ENCODE measurements around the gene ZNF837. TPM values are rescaled to one million over a fixed set of nuclear protein-coding genes. Genes with fewer than 3 reads are reported as not detected.

The ZNF837 gene
- total and polyA plus RNA-seq, 2 donors, result 2.9 to 3.8 TPM

- peaks cover 13 to 29% of the 10 kb centered on the region in 2 donors for H3K36me3 ChIP-seq (ENCODE audit: control insufficient read depth in 2 of 2, insufficient read depth in 2 of 2, low read length in 1 of 2)
- no peak overlapping the region for H3K27ac ChIP-seq (ENCODE audit: low read depth in 1 of 2, low read length in 1 of 2)
- no peak for DNase-seq (ENCODE audit: low read depth in 6 of 9, low spot score in 9 of 9)
- 93% methylated on average over 3 of the region's 3 CpGs for WGBS
- H3K9me3 ChIP-seq (ENCODE audit: control insufficient read depth in 2 of 2, insufficient read depth in 1 of 2, low read length in 1 of 2), result no peaks in the 10 kb centered on the region
- H3K4me3 ChIP-seq (ENCODE audit: low read length in 2 of 2), result peak overlapping the region; percentile 75 to 92
- H3K27me3 ChIP-seq (ENCODE audit: control insufficient read depth in 2 of 2, insufficient read depth in 1 of 2, low read length in 1 of 2), result no peaks in the 10 kb centered on the region
- peaks cover 17 to 23% of the 10 kb centered on the region in 2 donors for H3K4me1 ChIP-seq (ENCODE audit: control insufficient read depth in 2 of 2, insufficient read depth in 2 of 2, low read length in 2 of 2)
These were observed 7.3 kb upstream of the ZNF837 start for GRCh38 chr19:58388175-58388526.

GRCh38 chr19:58387338-58388174 lies 6.7 kb upstream of the ZNF837 start:
- peaks cover 7 to 23% of the 10 kb centered on the region in 2 donors for H3K36me3 ChIP-seq (ENCODE audit: control insufficient read depth in 2 of 2, insufficient read depth in 2 of 2, low read length in 1 of 2)
- H3K27ac ChIP-seq (ENCODE audit: low read depth in 1 of 2, low read length in 1 of 2), result peak overlapping the region; percentile 56 to 94
- no peak for DNase-seq (ENCODE audit: low read depth in 6 of 9, low spot score in 9 of 9)
- H3K9me3 ChIP-seq (ENCODE audit: control insufficient read depth in 2 of 2, insufficient read depth in 1 of 2, low read length in 1 of 2), result no peaks in the 10 kb centered on the region
- 10% methylated on average over 39 of the region's 39 CpGs for WGBS
- peak overlapping the region; percentile 75 to 92 for H3K4me3 ChIP-seq (ENCODE audit: low read length in 2 of 2)
- H3K27me3 ChIP-seq (ENCODE audit: control insufficient read depth in 2 of 2, insufficient read depth in 1 of 2, low read length in 1 of 2), result no peaks in the 10 kb centered on the region
- peaks cover 17 to 23% of the 10 kb centered on the region in 2 donors for H3K4me1 ChIP-seq (ENCODE audit: control insufficient read depth in 2 of 2, insufficient read depth in 2 of 2, low read length in 2 of 2)

- Histone ChIP-seq H3K27ac (ENCODE audit: low read depth in 1 of 2, low read length in 1 of 2) (peak within 1 kb of the TSS; percentile 94 to 97), H3K9me3 (ENCODE audit: control insufficient read depth in 2 of 2, insufficient read depth in 1 of 2, low read length in 1 of 2) (no peaks in the 10 kb centered on the region), H3K4me3 (ENCODE audit: low read length in 2 of 2) (peak within 1 kb of the TSS; percentile 75 to 92), H3K36me3 (ENCODE audit: control insufficient read depth in 2 of 2, insufficient read depth in 2 of 2, low read length in 1 of 2) (peaks cover 3 to 22% of the 10 kb centered on the region in 2 donors), H3K27me3 (ENCODE audit: control insufficient read depth in 2 of 2, insufficient read depth in 1 of 2, low read length in 1 of 2) (no peaks in the 10 kb centered on the region), H3K4me1 (ENCODE audit: control insufficient read depth in 2 of 2, insufficient read depth in 2 of 2, low read length in 2 of 2) (peaks cover 23 to 30% of the 10 kb centered on the region in 2 donors)
- WGBS, result under 1% methylated on average over 64 of the region's 64 CpGs
- peak; percentile 95 to 99 (median 97) for DNase-seq (ENCODE audit: low read depth in 6 of 9, low spot score in 9 of 9)
These were observed 5.9 kb upstream of the ZNF837 start, which contains the start of gene RPS5 for GRCh38 chr19:58386576-58387337. TSS of gene RPS5 (plus strand) at chr19:58387269. CDS start at chr19:58388138, 869 bp downstream.

- 19% methylated on average over 36 of the region's 36 CpGs for WGBS
- Histone ChIP-seq H3K27me3 (ENCODE audit: control insufficient read depth in 2 of 2, insufficient read depth in 1 of 2, low read length in 1 of 2) (no peaks in the 10 kb centered on the region), H3K36me3 (ENCODE audit: control insufficient read depth in 2 of 2, insufficient read depth in 2 of 2, low read length in 1 of 2) (peaks cover 3 to 21% of the 10 kb centered on the region in 2 donors), H3K9me3 (ENCODE audit: control insufficient read depth in 2 of 2, insufficient read depth in 1 of 2, low read length in 1 of 2) (no peaks in the 10 kb centered on the region), H3K4me3 (ENCODE audit: low read length in 2 of 2) (peak overlapping the region; percentile 75 to 92), H3K27ac (ENCODE audit: low read depth in 1 of 2, low read length in 1 of 2) (peak overlapping the region; percentile 94 to 97), H3K4me1 (ENCODE audit: control insufficient read depth in 2 of 2, insufficient read depth in 2 of 2, low read length in 2 of 2) (peaks cover 27 to 37% of the 10 kb centered on the region in 2 donors)
- DNase-seq (ENCODE audit: low read depth in 6 of 9, low spot score in 9 of 9), result peak in 1 of 9 donors; percentile 41
These were observed 5.2 kb upstream of the ZNF837 start for GRCh38 chr19:58385891-58386575.

GRCh38 chr19:58385313-58385890 lies 4.6 kb upstream of the ZNF837 start:
- DNase-seq (ENCODE audit: low read depth in 6 of 9, low spot score in 9 of 9), result no peak

GRCh38 chr19:58382997-58383603 lies 2.3 kb upstream of the ZNF837 start:
- Histone ChIP-seq H3K27me3 (ENCODE audit: control insufficient read depth in 2 of 2, insufficient read depth in 1 of 2, low read length in 1 of 2) (no peaks in the 10 kb centered on the region), H3K9me3 (ENCODE audit: control insufficient read depth in 2 of 2, insufficient read depth in 1 of 2, low read length in 1 of 2) (no peaks in the 10 kb centered on the region), H3K4me3 (ENCODE audit: low read length in 2 of 2) (no peak overlapping the region), H3K4me1 (ENCODE audit: control insufficient read depth in 2 of 2, insufficient read depth in 2 of 2, low read length in 2 of 2) (peaks cover 33 to 47% of the 10 kb centered on the region in 2 donors), H3K27ac (ENCODE audit: low read depth in 1 of 2, low read length in 1 of 2) (no peak overlapping the region), H3K36me3 (ENCODE audit: control insufficient read depth in 2 of 2, insufficient read depth in 2 of 2, low read length in 1 of 2) (peaks cover 0 to 2% of the 10 kb centered on the region in 2 donors)
- DNase-seq (ENCODE audit: low read depth in 6 of 9, low spot score in 9 of 9), result no peak
- WGBS, result 97% methylated on average over 6 of the region's 6 CpGs

More at GRCh38 chr19:58385313-58385890, 4.6 kb upstream of the ZNF837 start:
- H3K27me3 ChIP-seq (ENCODE audit: control insufficient read depth in 2 of 2, insufficient read depth in 1 of 2, low read length in 1 of 2), result no peaks in the 10 kb centered on the region
- peak overlapping the region in 1 of 2 donors; percentile 92 for H3K4me3 ChIP-seq (ENCODE audit: low read length in 2 of 2)
- H3K27ac ChIP-seq (ENCODE audit: low read depth in 1 of 2, low read length in 1 of 2), result peak overlapping the region; percentile 13 to 94
- peaks cover 27 to 37% of the 10 kb centered on the region in 2 donors for H3K4me1 ChIP-seq (ENCODE audit: control insufficient read depth in 2 of 2, insufficient read depth in 2 of 2, low read length in 2 of 2)
- WGBS, result 94% methylated on average over 9 of the region's 9 CpGs
- H3K36me3 ChIP-seq (ENCODE audit: control insufficient read depth in 2 of 2, insufficient read depth in 2 of 2, low read length in 1 of 2), result peaks cover 3 to 14% of the 10 kb centered on the region in 2 donors
- H3K9me3 ChIP-seq (ENCODE audit: control insufficient read depth in 2 of 2, insufficient read depth in 1 of 2, low read length in 1 of 2), result no peaks in the 10 kb centered on the region

GRCh38 chr19:58381460-58382212 lies 806 bp upstream of the ZNF837 start:
- Histone ChIP-seq H3K27me3 (ENCODE audit: control insufficient read depth in 2 of 2, insufficient read depth in 1 of 2, low read length in 1 of 2) (no peaks in the 10 kb centered on the region), H3K4me1 (ENCODE audit: control insufficient read depth in 2 of 2, insufficient read depth in 2 of 2, low read length in 2 of 2) (peaks cover 26 to 38% of the 10 kb centered on the region in 2 donors), H3K9me3 (ENCODE audit: control insufficient read depth in 2 of 2, insufficient read depth in 1 of 2, low read length in 1 of 2) (no peaks in the 10 kb centered on the region), H3K4me3 (ENCODE audit: low read length in 2 of 2) (peak overlapping the region; percentile 77), H3K36me3 (ENCODE audit: control insufficient read depth in 2 of 2, insufficient read depth in 2 of 2, low read length in 1 of 2) (no peaks in the 10 kb centered on the region), H3K27ac (ENCODE audit: low read depth in 1 of 2, low read length in 1 of 2) (peak overlapping the region; percentile 92 to 95)
- no peak for DNase-seq (ENCODE audit: low read depth in 6 of 9, low spot score in 9 of 9)
- 34% methylated on average over 26 of the region's 26 CpGs for WGBS
